ENCODE data around the gene NXN. TPM values are rescaled to one million over a fixed set of nuclear protein-coding genes. Genes with fewer than 3 reads are reported as not detected.

The NXN gene
- total RNA-seq, 4 donors from 2014 or later, result 18.9 to 47.2 (median 33.4) TPM

- WGBS, result 93% methylated on average over 9 of the region's 9 CpGs
- Histone ChIP-seq H3K27ac (no peak overlapping the region), H3K9me3 (no peaks in the 10 kb centered on the region), H3K4me1 (peaks cover 6% of the 10 kb centered on the region), H3K4me3 (no peak overlapping the region), H3K36me3 (no peaks in the 10 kb centered on the region), H3K27me3 (no peaks in the 10 kb centered on the region)
- DNase-seq (ENCODE audit: low spot score in 2 of 2), result no peak
- no peak for TF ChIP-seq EP300 (IDR thresholded peaks at IDR 0.05)
- TF ChIP-seq POLR2AphosphoS5 (IDR thresholded peaks at IDR 0.05), result no peak
- no peak for TF ChIP-seq POLR2A (IDR thresholded peaks at IDR 0.05)
- TF ChIP-seq CTCF (IDR thresholded peaks at IDR 0.05), result no peak
Observed at GRCh38 chr17:967122-967521, 12.5 kb downstream of the NXN start.

- WGBS, result 87% methylated on average over 12 of the region's 12 CpGs
- Histone ChIP-seq H3K36me3 (no peaks in the 10 kb centered on the region), H3K4me3 (no peak overlapping the region), H3K9me3 (no peaks in the 10 kb centered on the region), H3K27me3 (no peaks in the 10 kb centered on the region), H3K27ac (no peak overlapping the region), H3K4me1 (peaks cover 6% of the 10 kb centered on the region)
- TF ChIP-seq POLR2AphosphoS5 (IDR thresholded peaks at IDR 0.05) (no peak), CTCF (IDR thresholded peaks at IDR 0.05) (no peak), EP300 (IDR thresholded peaks at IDR 0.05) (no peak), POLR2A (IDR thresholded peaks at IDR 0.05) (no peak)
- DNase-seq (ENCODE audit: low spot score in 2 of 2), result no peak
Observed at GRCh38 chr17:965311-965989, 14.1 kb downstream of the NXN start.

- no peaks in the 10 kb centered on the region for H3K27me3 ChIP-seq
- DNase-seq (ENCODE audit: low spot score in 2 of 2), result no peak
- H3K4me3 ChIP-seq, result no peak overlapping the region
- H3K4me1 ChIP-seq, result peaks cover 6% of the 10 kb centered on the region
- no peak overlapping the region for H3K27ac ChIP-seq
- TF ChIP-seq POLR2A (IDR thresholded peaks at IDR 0.05) (no peak), POLR2AphosphoS5 (IDR thresholded peaks at IDR 0.05) (no peak), CTCF (IDR thresholded peaks at IDR 0.05) (no peak), EP300 (IDR thresholded peaks at IDR 0.05) (no peak)
- no peaks in the 10 kb centered on the region for H3K9me3 ChIP-seq
- WGBS, result 78% methylated on average over 14 of the region's 14 CpGs
- no peaks in the 10 kb centered on the region for H3K36me3 ChIP-seq
Observed at GRCh38 chr17:964876-965275, 14.7 kb downstream of the NXN start.

GRCh38 chr17:962670-963069 is 16.9 kb downstream of the NXN start:
- 89% methylated on average over 11 of the region's 11 CpGs for WGBS
- Histone ChIP-seq H3K4me1 (peaks cover 6% of the 10 kb centered on the region), H3K4me3 (no peak overlapping the region), H3K36me3 (no peaks in the 10 kb centered on the region), H3K9me3 (no peaks in the 10 kb centered on the region), H3K27ac (no peak overlapping the region), H3K27me3 (no peaks in the 10 kb centered on the region)
- no peak for TF ChIP-seq POLR2A (IDR thresholded peaks at IDR 0.05)
- no peak for TF ChIP-seq CTCF (IDR thresholded peaks at IDR 0.05)
- no peak for TF ChIP-seq EP300 (IDR thresholded peaks at IDR 0.05)
- TF ChIP-seq POLR2AphosphoS5 (IDR thresholded peaks at IDR 0.05), result no peak
- DNase-seq (ENCODE audit: low spot score in 2 of 2), result no peak

GRCh38 chr17:962166-962565 is 17.4 kb downstream of the NXN start:
- Histone ChIP-seq H3K4me1 (peaks cover 6% of the 10 kb centered on the region), H3K4me3 (no peak overlapping the region), H3K27me3 (no peaks in the 10 kb centered on the region), H3K9me3 (no peaks in the 10 kb centered on the region), H3K36me3 (no peaks in the 10 kb centered on the region), H3K27ac (no peak overlapping the region)
- WGBS, result 88% methylated on average over 8 of the region's 8 CpGs
- no peak for DNase-seq (ENCODE audit: low spot score in 2 of 2)
- TF ChIP-seq POLR2AphosphoS5 (IDR thresholded peaks at IDR 0.05) (no peak), CTCF (IDR thresholded peaks at IDR 0.05) (no peak), POLR2A (IDR thresholded peaks at IDR 0.05) (no peak), EP300 (IDR thresholded peaks at IDR 0.05) (no peak)
